SKM-1 (cell line): ENCODE data around the gene OS9.

Experiments
- DNase-seq: peaks from one replicate; lab custom pipeline; 2025; ENCODE audit not compliant: unreplicated experiment; lab: John Stamatoyannopoulos, UW

Gene OS9

DNA sequence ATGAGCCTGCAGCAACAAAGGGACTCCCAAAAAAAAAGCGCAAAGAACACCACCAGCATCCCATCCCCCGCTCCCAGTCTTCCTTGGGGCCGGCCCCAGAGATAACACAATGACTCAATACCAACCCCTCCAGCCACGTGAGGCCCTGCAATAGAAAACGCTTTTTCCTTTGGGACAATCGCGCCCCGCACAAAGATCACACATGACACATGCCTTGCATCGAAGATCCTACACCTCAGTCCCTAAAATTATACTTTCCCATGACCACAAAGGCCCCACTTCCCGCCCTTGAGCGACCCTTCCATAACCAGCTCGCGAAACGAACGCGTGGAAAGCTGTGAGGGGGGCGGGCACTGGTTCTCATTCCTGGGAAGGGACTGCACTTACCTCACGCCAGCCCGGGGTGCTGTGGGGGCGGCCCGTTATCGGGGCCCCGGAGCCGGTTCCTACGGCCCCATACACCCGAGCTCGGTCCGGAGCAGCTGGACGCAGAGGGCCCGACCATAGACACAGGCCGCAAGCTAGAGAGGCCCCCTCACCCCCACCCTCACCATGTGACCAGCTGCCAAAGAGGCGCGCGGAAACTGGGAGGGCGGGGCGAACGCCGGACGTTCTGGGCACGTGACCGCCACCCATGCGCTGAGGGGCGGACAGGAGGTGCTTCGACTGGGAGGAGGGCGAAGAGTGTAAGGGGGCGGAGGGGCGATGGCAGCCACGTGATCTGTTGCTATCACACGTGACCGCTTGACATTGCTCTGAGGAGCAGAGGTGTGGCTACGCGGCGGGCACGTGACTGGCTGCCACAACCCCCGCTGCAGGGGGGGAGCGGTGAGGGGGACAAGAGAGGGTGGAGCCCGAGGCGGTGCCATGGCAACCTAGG, 58.1 kb downstream of the OS9 start, which contains the start of gene CDK4:
CDK4 (minus strand) TSS at position 523 of the 880 bp plus-strand sequence. CDS start 593 bp downstream, outside the sequence.
- peak; percentile 86 for DNase-seq

DNA sequence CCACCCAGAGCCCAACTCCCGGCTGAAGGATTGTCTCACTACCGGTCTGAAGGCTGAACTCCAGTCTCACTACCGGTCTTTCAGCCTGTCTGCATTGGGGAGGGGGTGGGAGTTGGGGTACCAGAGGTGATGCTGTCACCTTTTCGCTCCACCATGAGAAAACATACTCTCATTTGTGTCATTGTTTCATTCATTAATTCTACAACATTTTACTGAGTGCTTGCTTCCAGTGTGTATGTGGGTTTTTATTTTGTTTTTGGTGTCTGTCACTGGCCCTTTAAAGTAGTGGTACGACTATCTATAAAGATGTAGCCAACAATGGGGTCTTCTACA, 58.7 kb downstream of the OS9 start:
- DNase-seq = no peak

DNA sequence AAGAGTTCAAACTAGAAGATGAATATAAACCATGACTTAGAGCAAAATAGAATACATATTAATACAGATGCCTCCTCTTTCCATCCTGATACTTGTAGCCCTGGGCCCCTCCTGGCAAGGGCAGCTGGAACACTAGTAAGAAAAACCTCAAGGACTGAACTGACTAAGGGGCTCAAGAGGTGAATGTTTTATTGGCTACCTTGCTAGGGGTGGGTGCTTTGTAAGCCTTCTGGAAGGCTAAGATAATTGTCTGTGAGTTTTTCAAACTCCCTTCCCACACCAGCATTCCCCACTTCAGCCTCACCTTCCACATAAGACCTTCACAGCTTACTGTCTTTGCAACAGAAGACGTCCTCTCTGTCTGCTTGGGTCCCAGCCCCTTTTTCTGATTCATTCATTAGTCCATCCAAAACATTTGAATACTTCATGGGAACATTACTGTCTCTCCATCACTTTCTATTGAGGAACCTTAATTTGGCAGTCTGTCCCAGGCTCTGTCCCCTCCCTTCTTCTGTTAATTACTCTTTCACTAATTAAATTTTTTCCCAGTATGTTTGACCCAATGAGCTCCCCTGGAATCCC, 59.9 kb downstream of the OS9 start:
- DNase-seq = no peak

DNA sequence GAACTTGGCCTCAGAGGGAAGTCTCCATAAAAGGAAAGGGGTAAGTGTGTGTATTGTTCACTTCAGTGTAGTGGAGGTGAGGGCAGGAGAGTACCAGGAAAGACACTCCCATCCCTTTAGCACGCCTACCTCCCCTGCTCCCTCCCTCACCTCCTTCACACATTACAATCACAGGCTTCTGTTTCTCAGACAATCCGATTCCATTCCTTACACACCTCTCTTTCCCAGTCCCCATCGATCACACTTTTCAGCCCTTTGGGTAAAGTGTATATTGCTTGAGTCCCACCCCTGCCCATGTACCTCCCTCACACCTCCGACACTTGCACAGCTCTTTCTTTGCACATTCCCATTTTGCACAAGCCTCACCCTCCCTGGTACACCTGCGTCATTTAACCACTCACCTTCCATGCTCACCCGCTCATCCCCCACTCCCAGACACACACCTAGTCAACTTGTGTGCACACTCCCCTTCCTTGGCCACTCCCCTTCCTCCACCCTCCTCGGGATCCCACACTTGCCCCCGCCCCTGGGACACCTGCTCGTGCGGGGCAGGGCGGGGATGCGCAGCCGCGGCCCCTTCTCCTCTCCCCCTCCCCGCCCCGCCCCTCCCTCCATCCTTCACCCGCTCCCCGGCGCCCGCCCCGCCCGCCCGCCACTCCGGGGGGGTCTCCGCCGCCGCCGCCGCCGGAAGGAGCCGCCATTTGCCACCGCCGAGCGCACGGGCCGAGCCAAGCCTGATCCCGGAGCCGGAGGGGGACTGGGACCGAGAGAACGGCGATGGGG, 60.7 kb downstream of the OS9 start, which contains the start of gene MARCHF9:
MARCHF9 (plus strand) TSS at position 693 of the 783 bp plus-strand sequence. CDS start 426 bp downstream, outside the sequence.
- no peak for DNase-seq

DNA sequence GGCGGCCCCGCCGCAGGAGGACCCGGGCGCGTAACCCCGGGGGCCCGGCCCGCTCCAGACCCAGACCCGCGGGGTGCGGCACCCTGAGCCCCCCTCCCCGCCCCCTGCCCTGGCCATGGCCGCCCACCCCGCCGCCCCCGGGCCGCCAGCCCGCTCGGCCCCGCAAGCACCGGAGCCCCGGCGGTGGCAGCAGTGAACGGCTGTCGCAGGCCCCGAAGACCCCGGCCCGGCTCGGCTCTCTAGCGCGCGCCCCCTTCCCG, 61.2 kb downstream of the OS9 start:
- DNase-seq = no peak

DNA sequence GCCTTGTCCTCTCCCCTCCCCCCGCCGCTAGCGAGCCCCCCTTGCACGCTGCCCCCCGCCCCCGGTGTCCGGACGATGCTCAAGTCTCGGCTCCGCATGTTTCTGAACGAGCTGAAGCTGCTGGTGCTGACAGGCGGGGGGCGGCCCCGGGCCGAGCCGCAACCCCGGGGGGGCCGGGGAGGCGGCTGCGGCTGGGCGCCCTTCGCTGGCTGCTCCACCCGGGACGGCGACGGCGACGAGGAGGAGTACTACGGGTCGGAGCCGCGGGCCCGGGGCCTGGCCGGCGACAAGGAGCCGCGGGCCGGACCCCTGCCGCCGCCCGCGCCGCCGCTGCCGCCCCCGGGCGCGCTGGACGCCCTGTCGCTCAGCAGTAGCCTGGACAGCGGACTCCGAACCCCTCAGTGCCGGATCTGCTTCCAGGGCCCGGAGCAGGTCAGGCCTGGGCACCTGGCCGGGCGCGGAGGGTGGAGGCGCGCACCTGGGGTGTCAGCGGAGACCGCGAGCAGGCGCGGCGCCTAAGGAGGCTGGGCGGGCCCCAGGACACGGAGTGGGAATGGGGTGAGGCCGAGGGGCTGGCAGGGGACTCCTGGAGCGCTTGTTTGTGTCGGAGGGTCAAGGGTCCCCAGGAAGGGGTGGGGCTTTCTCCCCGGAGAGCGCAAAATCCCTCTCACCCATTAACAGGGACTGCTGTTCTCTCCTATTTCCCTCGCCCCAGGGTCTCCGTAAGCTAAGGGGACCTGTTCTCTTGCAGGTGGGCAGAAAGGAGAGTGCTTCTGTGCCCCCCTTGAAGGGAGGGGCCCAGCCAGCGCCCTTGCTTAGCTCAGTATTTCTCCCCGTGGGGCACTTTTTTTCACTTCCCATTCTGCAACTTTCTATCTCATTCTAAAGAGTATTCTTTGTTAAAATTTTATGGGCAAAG, 61.8 kb downstream of the OS9 start:
- DNase-seq = no peak

DNA sequence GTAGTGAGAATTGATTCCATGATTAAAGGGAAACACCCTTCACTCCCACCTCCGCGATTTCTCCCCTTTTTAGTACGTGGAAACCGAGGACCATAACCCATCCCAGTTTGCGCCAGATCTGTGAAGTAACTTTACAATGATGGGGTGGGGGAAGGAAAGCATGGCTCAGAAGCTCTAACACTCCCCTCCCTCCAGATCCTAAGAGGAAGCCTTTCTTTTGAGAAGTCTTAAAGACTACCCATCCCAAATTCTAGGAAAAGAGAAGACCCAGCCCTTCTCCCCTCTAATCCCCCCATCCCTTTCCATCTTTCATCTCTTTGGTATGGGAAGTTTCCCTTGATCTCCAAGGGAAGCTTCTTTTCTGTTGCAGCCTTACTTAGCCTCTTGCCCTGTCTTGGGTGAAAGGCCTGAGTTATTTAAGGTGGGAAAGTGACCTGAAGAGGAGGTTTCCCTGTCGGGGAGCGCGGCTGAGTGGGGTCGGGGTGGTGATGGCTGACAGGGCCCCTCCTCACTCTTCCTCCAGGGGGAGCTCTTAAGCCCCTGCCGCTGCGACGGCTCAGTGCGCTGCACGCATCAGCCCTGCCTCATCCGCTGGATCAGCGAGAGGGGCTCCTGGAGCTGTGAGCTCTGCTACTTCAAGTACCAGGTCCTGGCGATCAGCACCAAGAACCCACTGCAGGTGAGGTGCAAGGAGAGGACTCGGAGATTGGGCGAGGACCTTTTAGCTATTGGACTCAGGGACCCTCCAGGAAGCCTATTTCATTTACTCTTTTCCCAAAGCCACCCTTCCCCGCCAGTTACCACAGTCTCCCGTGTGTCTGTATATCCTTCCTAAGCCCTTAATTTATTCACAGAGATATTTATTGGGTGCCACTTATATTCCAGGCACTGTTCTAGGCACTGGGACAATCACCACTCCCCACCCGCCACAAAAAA, 62.7 kb downstream of the OS9 start:
- DNase-seq = no peak

DNA sequence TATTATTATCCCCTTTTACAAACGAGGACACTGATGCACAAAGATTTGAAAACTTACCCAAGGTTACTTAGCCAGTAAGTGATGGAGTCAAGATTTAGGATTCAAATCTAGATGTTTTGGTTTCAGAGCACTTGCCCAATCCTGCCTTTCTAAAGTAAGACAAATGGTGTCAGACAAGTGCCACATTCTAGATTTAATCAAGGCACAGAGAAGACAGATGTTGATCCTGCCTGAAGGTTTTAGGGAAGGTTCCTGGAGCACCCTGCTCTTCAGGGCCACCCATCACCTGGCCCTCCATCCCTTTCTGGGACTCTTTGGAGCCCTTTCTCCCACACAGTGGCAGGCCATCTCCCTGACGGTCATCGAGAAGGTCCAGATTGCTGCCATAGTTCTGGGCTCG, 63.8 kb downstream of the OS9 start:
- DNase-seq = no peak

DNA sequence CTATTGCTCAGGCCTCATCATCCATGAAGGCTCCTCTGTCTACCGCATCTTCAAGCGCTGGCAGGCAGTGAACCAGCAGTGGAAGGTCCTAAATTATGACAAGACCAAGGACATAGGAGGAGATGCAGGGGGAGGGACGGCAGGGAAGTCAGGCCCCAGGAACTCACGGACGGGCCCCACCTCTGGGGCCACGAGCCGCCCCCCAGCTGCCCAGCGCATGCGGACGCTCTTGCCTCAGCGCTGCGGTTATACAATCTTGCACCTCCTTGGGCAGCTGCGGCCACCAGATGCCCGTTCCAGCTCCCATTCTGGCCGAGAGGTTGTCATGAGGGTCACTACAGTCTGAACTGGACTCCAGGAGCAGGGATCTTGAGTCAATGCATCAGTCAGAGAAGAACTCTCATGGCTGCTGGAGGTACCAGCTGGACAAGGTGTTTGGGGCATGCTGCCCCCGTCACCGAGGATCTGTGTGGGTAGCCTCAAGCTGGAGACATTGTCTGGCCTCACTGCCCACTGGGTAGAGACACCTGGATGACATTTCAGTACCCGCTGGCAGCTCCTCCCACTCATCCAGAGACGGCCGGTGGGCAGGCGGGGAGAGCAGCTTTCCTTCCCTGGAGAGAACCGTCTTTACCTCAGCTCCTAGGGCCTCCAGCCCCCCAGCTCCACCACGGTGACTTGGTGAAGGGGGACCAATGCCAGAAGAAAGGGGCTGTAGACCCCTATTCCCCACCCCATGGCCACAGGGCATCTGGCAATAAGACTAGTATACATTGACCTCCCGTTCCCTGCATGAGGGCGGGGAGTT, 64.8 kb downstream of the OS9 start:
- DNase-seq = no peak

DNA sequence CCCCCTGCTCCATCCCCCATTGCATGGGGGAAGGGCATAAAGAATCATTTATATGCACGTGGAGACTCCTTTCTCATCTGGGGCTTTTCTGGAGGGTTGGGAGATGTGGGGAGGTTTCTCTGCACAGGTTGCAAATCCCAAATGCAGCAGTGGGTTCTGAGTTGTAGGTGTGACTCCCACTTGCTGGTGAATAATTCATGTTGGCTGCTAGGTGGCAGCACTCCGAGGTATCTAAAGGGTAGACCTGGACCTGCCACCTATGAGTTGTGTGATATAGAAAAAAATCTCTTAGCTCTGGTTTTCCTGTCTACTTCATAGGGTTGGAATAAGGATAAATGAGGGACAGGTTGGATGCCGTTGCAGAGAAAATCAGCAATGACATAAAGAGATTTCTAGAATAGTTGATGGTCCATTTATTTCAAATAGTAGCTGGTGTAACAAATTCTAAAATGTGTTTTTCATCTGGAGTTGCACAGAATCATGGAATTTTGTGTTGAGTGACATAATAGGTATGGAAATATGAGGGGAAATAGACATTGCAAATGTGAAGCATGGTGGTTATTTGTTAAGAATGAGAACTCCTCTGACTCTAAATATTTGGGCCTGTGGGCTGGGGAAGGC, 65.5 kb downstream of the OS9 start:
- DNase-seq = no peak

DNA sequence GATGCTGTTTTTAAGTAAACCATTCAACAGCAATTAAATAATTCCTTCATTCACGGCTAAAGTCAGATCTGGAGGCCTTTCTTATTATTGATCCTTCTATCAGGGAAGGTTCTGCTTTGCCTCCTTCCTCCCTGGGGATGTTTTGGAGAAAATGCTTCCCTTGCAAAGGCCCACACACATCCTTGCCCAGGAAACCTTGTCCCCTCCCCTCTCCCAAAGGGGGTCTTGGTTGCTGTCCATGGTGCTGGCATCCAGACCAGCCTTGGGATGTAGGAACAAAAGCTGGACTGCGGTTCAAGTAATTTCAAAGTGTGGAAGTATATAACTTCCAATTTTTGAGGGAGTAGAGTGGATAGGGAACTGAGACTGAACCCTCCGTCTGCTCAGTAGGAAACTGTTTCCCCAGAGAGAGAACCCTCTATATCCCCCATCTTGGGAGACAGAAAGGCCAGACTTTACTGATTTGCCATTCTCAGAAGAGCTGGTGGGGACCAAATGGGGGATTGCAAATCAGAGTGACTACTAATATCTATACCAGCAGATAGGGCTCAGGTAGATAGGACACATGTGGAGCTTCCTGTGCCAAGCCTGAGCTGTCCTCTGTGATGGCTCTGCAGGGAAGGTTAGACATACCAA, 66.5 kb downstream of the OS9 start:
- no peak for DNase-seq

DNA sequence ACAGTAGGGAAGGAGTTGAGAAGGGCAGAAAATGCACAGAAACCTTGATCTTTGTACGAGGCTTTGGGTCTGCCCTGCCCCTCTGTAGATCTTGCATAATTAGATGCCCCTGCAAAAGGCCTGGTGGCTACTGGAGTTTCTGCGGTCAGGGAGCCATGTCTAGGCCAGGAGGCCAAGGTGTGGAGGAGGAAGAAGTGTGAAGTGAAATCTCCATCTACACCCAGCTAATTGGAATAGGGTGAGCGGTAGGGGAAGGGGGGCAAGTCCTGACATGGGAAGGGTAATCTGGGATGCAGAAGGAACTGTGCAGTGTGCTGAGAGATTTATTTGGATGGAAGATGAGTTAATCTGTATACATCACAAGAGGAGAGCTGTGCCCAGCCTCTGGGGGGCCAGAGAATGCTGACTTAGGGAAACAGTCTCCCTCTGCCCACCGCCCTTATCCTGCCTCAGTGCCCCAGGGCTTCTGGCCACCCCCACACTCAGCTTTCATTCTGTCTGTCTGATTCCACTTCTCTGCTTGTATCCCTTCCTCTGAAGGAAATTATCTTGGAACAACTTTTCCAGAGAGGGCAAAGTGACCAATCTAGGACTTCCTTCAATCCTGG, 67.6 kb downstream of the OS9 start:
- no peak for DNase-seq

DNA sequence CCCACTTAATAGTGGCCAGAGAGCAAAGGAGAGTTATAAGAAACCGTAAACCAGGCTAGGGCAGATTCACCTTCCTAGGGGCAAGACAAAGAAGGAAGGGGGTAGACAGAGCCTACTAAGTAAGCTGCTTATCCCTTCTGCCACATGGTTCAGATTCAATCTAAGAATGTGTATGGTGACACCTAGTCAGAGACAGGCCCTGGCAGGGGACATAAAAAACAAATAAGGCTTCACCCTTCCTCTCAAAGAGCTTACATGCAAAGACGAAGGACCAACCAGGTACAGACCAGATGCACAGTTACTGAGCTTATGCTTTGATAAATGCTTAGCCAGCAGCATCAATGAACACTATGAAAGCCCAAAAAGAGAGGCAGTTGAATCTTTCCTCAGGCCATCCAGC, 68.5 kb downstream of the OS9 start:
- DNase-seq = no peak

DNA sequence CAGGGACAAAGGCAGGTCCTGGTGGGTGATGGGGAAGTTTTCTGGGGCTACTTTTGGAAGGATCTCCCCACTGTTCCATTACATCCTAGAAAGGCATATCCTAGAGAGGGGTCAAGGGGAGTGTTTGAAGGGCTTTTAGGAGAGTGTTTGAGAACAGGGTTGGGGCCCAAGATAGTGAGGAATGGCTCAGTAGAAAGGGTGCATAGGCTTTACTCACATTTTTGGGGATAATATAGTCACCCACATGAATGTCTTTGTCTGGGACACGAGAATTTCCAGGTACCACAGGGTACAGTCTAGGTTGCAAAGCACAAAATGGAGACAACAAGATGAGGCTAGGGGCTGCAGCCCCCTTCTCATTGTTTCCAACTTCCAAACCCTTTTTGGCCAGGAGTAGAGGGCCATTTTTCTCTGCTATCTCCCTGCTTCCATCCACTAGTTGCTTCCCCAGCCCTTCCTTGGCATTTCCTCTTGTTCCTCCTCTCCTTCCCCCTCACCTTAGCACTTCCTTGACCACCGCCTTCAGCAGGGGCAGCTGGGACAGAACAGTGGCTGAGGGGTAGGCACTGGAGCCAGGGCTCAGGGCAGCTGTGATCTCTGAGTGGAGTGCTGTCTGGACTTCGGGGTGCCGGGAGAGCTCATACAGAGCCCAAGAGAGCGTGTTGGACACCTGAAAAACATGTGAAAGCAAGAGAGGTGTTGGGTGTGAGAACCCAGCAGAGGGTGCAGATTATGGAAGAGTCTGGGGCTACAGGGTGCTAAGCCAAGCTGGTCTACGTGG, 70.1 kb downstream of the OS9 start:
- DNase-seq = no peak

DNA sequence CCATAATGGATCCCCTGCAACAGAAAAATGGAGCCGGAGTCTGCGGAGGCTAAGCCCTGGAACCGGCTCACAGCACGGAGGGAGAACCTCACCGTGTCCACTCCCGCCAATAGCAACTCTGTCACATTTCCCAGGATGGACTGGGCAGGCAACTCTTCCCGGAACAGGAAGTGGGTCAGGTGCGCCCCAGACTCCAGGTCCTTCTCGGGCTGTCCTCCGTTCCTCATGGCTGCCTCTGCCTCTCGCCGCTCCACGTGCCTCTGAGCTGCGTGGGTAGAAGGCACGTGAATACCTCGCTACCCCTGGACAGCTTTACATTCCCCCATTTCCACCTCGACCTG, 70.7 kb downstream of the OS9 start:
- no peak for DNase-seq

DNA sequence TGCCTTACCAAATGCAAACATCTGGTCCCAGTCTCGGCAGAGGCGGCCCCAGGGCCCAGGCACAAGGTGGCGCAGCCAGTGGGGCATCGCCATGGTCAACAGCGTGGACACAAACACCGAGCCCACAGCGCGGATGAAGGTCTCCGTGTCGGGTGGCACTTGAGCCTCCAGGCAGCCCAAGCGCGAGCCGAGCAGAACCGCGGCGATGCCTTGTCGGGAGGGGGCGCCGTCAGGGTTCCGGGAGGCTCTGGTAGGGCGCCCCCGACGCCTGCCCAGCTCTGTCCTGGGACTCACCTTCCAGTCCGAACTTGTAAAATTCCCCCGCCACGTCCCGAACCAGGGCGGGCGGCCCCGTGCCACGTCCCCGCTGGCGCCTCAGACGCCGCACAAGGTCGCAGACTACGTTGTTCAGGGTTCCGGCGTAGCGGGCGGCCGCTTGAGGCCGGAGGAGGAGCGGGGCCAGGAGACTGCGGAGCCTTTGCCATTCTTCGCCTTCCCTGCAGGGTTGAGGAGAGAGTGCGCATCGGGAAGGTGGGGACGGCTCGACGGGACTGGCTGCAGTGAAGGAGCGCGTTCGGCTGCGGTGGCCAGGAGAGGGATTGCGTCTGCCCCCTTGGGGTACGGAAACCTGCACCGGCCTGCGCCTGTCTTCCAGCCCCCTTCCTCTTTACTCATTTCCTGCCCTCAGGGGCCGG, 71.2 kb downstream of the OS9 start:
- DNase-seq = no peak
